ENCODE data around the gene PDF. TPM values are rescaled to one million over a fixed set of nuclear protein-coding genes. Genes with fewer than 3 reads are reported as not detected.

Gene PDF, protein sequence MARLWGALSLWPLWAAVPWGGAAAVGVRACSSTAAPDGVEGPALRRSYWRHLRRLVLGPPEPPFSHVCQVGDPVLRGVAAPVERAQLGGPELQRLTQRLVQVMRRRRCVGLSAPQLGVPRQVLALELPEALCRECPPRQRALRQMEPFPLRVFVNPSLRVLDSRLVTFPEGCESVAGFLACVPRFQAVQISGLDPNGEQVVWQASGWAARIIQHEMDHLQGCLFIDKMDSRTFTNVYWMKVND
- total RNA-seq (2016; rRNA removed; fragmentation: Illumina TruSeq; extraction: Trizol) (26.8 and 48.8 TPM in 2 replicates), polyA plus RNA-seq (2011; rRNA removed) (12.4 and 15.5 TPM in 2 replicates), polyA minus RNA-seq (2011; rRNA and poly(A)+ RNA removed; ENCODE audit: low replicate concordance) (4.4 and 16.0 TPM in 2 replicates), Bru-seq, nascent RNA (percentile 90 among the genes with signal in this experiment), BruChase-seq, experiment 1, labeled RNA remaining after a 6-hour chase (percentile 93 among the genes with signal in this experiment), BruChase-seq, experiment 2, labeled RNA remaining after a 2-hour chase (percentile 95 among the genes with signal in this experiment)
- 18.2 and 24.6 TPM in 2 replicates for total RNA-seq (2016; cell fraction: cytosol; rRNA removed; fragmentation: Illumina TruSeq; extraction: Trizol; ENCODE audit: low read depth)
- 28.5 and 44.0 TPM in 2 replicates for total RNA-seq (2016; cell fraction: insoluble cytoplasmic fraction; rRNA removed; fragmentation: Illumina TruSeq; extraction: Trizol)
- total RNA-seq (2016; cell fraction: membrane; rRNA removed; fragmentation: Illumina TruSeq; extraction: Trizol): 38.4 and 44.7 TPM in 2 replicates
- 29.9 and 30.3 TPM in 2 replicates for total RNA-seq (2016; cell fraction: nucleus; rRNA removed; fragmentation: Illumina TruSeq; extraction: Trizol)
- polyA plus RNA-seq (2011; cell fraction: cytosol; rRNA removed): 22.8 and 23.1 TPM in 2 replicates
- polyA plus RNA-seq (2011; cell fraction: nucleus; rRNA removed): 24.7 and 25.0 TPM in 2 replicates
- polyA plus RNA-seq (2012): 6.4 and 8.7 TPM in 2 replicates
- 23.5 and 29.1 TPM in 2 replicates for polyA plus RNA-seq (2016; cell fraction: cytosol; fragmentation: Illumina TruSeq; extraction: Trizol; ENCODE audit: low read depth)
- polyA plus RNA-seq (2016; cell fraction: insoluble cytoplasmic fraction; fragmentation: Illumina TruSeq; extraction: Trizol; ENCODE audit: low read depth): 23.7 and 27.1 TPM in 2 replicates
- polyA plus RNA-seq (2016; cell fraction: membrane; fragmentation: Illumina TruSeq; extraction: Trizol; ENCODE audit: low read depth): 21.1 and 25.6 TPM in 2 replicates
- 37.8 and 54.6 TPM in 2 replicates for polyA plus RNA-seq (2016; cell fraction: nucleus; fragmentation: Illumina TruSeq; extraction: Trizol; ENCODE audit: insufficient read depth, low read depth)
- 15.6 and 19.5 TPM in 2 replicates for polyA minus RNA-seq (2011; cell fraction: cytosol; rRNA and poly(A)+ RNA removed)
- polyA minus RNA-seq (2011; cell fraction: nucleus; rRNA and poly(A)+ RNA removed): 6.3 and 19.4 TPM in 2 replicates
- long read RNA-seq, experiment 1, transcript PDF-201 (2 exons, 1,158 nt): major isoform, 59 of 59 reads
- long read RNA-seq, experiment 1, partial matches to known transcripts: 0 of 59 reads
- long read RNA-seq, experiment 1, other reads (novel, unspliced or antisense): 0 of 59 reads
- long read RNA-seq, experiment 2, transcript PDF-201 (2 exons, 1,158 nt): major isoform, 109 of 111 reads
- long read RNA-seq, experiment 2, partial matches to known transcripts: 2 of 111 reads
- long read RNA-seq, experiment 2, other reads (novel, unspliced or antisense): 0 of 111 reads

GRCh38 chr16:69330286-69331109 lies at the start of gene PDF:
TSS of gene PDF (minus strand) at chr16:69330588. CDS start at chr16:69330570, 18 bp downstream.
- ATAC-seq (peak; percentile 90), DNase-seq (ENCODE audit: low spot score) (peak; percentile 93), FAIRE-seq (no peak)
- Histone ChIP-seq H3K9me3 (ENCODE audit: low read length) (no peaks in the 10 kb centered on the region), H3K27me3 (ENCODE audit: control insufficient read depth in 1 of 2, insufficient read depth in 2 of 2, low read length in 2 of 2) (no peaks in the 10 kb centered on the region), H3K27ac (ENCODE audit: extremely low read length, insufficient read depth, low read length) (peak within 1 kb of the TSS; percentile 87), H3K4me1 (ENCODE audit: insufficient read depth, low read length) (peaks cover 49% of the 10 kb centered on the region), H3K79me2 (ENCODE audit: insufficient read depth, low read length) (peaks cover 57% of the 10 kb centered on the region), H4K20me1 (ENCODE audit: insufficient read depth, low read length) (peaks cover 30% of the 10 kb centered on the region), H2AFZ (ENCODE audit: low read length) (no peak within 1 kb of the TSS), H3K9ac (ENCODE audit: insufficient read depth, low read depth, low read length) (peak within 1 kb of the TSS; percentile 88), H3K4me3 (replicated peaks in 1 of 3; ENCODE audit: insufficient read depth in 1 of 3, low read depth in 2 of 3, low read length in 3 of 3) (peak within 1 kb of the TSS; percentile 70 to 88 (median 84)), H3K4me2 (ENCODE audit: low read depth, low read length) (peak within 1 kb of the TSS; percentile 80), H3K36me3 (replicated peaks in 1 of 2; ENCODE audit: control insufficient read depth in 1 of 2, insufficient read depth in 2 of 2, low read length in 2 of 2) (peaks cover 20 to 44% of the 10 kb centered on the region in 2 experiments)
- WGBS (ENCODE audit: low lambda C conversion rate): 1% methylated on average over 48 of the region's 93 CpGs
- ChIA-PET CTCF (ENCODE audit: low intra/inter-chr PET ratio, low total read pairs) (interaction anchor here (1.3 kb wide), 1 partner anchor 9 kb away, joined by 4 read pairs; the partner anchor contains the start of genes COG8 and NIP7), POLR2A (interaction anchor here (0.8 to 5.8 kb wide), 7 partner anchors 10 to 396 kb away, joined by 3 to 52 read pairs (median 4); partner anchors contain the start of genes COG8, NIP7, NQO1 and SNTB2)
- TSS peak; percentile 69 for BruUV-seq (replicated peaks)
- in situ Hi-C loops (cut with HindIII; ENCODE audit: extremely low pct_ligation_motif_present, low pct_unique_long_range_greater_than_20kb): no loop called here
- intact Hi-C loops (cut with micrococcal nuclease; ENCODE audit: unreplicated experiment): loop anchor here (1.0 kb wide), 1 partner anchor 9 kb away; the partner anchor contains the start of genes COG8 and NIP7
- TF ChIP-seq ZFX (CRISPR knock-in tag; IDR thresholded peaks at IDR 0.05; ENCODE audit: low read depth): peak; percentile 90; the same call in 1 of the 2 replicates
- TF ChIP-seq ZNF24 (IDR thresholded peaks at IDR 0.05): no peak
- peak; percentile 89; the same call in 1 of the 2 replicates for TF ChIP-seq REL (CRISPR knock-in tag; conservative IDR thresholded peaks at IDR 0.05)
- no peak for TF ChIP-seq PAX8 (CRISPR knock-in tag; IDR thresholded peaks at IDR 0.05; ENCODE audit: borderline replicate concordance)
- no peak for TF ChIP-seq ZNF34 (CRISPR knock-in tag; IDR thresholded peaks at IDR 0.05; ENCODE audit: borderline replicate concordance)
- TF ChIP-seq NR2F1 (CRISPR knock-in tag; IDR thresholded peaks at IDR 0.05): no peak
- peak; percentile 43 for TF ChIP-seq RARA (CRISPR knock-in tag; IDR thresholded peaks at IDR 0.05)
- 0 out of 2 replicates have a peak, but pooled peaks have one; percentile 89 for TF ChIP-seq TSC22D2 (CRISPR knock-in tag; IDR thresholded peaks at IDR 0.05; ENCODE audit: borderline replicate concordance)
- peak; percentile 99 for TF ChIP-seq AGO2 (optimal IDR thresholded peaks at IDR 0.05; ENCODE audit: low read depth, low read length)
- TF ChIP-seq ZMAT5 (CRISPR knock-in tag; IDR thresholded peaks at IDR 0.05; ENCODE audit: borderline replicate concordance, low read depth): no peak
- TF ChIP-seq SP4 (CRISPR knock-in tag; IDR thresholded peaks at IDR 0.05): peak; percentile 95
- TF ChIP-seq HIVEP1 (CRISPR knock-in tag; IDR thresholded peaks at IDR 0.05): peak; percentile 82; the same call in 1 of the 2 replicates
- TF ChIP-seq, protein P1, sequence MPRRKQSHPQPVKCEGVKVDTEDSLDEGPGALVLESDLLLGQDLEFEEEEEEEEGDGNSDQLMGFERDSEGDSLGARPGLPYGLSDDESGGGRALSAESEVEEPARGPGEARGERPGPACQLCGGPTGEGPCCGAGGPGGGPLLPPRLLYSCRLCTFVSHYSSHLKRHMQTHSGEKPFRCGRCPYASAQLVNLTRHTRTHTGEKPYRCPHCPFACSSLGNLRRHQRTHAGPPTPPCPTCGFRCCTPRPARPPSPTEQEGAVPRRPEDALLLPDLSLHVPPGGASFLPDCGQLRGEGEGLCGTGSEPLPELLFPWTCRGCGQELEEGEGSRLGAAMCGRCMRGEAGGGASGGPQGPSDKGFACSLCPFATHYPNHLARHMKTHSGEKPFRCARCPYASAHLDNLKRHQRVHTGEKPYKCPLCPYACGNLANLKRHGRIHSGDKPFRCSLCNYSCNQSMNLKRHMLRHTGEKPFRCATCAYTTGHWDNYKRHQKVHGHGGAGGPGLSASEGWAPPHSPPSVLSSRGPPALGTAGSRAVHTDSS (CRISPR knock-in tag; conservative IDR thresholded peaks at IDR 0.05): peak; percentile 89; the same call in 1 of the 2 replicates
- no peak for TF ChIP-seq ATAD3A (CRISPR knock-in tag; IDR thresholded peaks at IDR 0.05)
- peak; percentile 53 for TF ChIP-seq NFYB (CRISPR knock-in tag; IDR thresholded peaks at IDR 0.05)
